Effector memory CD8-positive, alpha-beta T cell (primary cell): ENCODE measurements around the gene GNL2.

Experiments
- ATAC-seq: fragments of 150-1000 bp; cut with Tn5 transposase; replicated peaks from 2 replicates; pipeline ENCODE4 v1.10.0; 2021; ENCODE audit warnings: mild to moderate bottlenecking, moderate library complexity
- DNase-seq, 3 experiments: peaks; one replicate each; pipeline ENCODE4 v3.0.0; 2021
- H3K27ac Mint-ChIP-seq, 2 donors: one replicate each; pipeline ENCODE4 v1.8.0; 2022; ENCODE audit warnings: mild to moderate bottlenecking in 2 of 2, mixed read lengths in 2 of 2, moderate library complexity in 2 of 2
- H3K27me3 Mint-ChIP-seq, 2 donors: one replicate each; pipeline ENCODE4 v1.8.0; 2022; ENCODE audit warnings: mixed read lengths in 2 of 2
- H3K36me3 Mint-ChIP-seq: one replicate; pipeline ENCODE4 v1.8.0; 2022; ENCODE audit warnings: mild to moderate bottlenecking, moderate library complexity, mixed read lengths; ENCODE audit not compliant: insufficient read depth
- H3K4me1 Mint-ChIP-seq, 2 donors: one replicate each; pipeline ENCODE4 v1.8.0; 2022; ENCODE audit warnings: low read depth in 2 of 2, mixed read lengths in 2 of 2
- H3K4me3 Mint-ChIP-seq, 2 donors: one replicate each; pipeline ENCODE4 v1.8.0; 2022; ENCODE audit warnings: mild to moderate bottlenecking in 2 of 2, mixed read lengths in 2 of 2, moderate library complexity in 2 of 2
- H3K9me3 Mint-ChIP-seq, 2 donors: one replicate each; pipeline ENCODE4 v1.8.0; 2022; ENCODE audit warnings: mixed read lengths in 2 of 2

GNL2 gene

GRCh38 chr1:37628026-37628556, 32.4 kb upstream of the GNL2 start:
- Mint-ChIP-seq H3K4me3 (no peak overlapping the region), H3K36me3 (no peaks in the 10 kb centered on the region), H3K4me1 (peaks cover 5 to 6% of the 10 kb centered on the region in 2 donors), H3K27ac (no peak overlapping the region), H3K27me3 (peaks cover 81 to 91% of the 10 kb centered on the region in 2 donors), H3K9me3 (no peaks in the 10 kb centered on the region)
- DNase-seq (no peak), ATAC-seq (no peak)

- H3K4me3 Mint-ChIP-seq: no peak overlapping the region
- peaks cover 3% of the 10 kb centered on the region for H3K36me3 Mint-ChIP-seq
- H3K4me1 Mint-ChIP-seq: no peaks in the 10 kb centered on the region
- H3K27ac Mint-ChIP-seq: no peak overlapping the region
- DNase-seq (no peak), ATAC-seq (no peak)
- no peaks in the 10 kb centered on the region for H3K9me3 Mint-ChIP-seq
- peaks cover 45 to 58% of the 10 kb centered on the region in 2 donors for H3K27me3 Mint-ChIP-seq
Measured at GRCh38 chr1:37622131-37622530, 26.4 kb upstream of the GNL2 start.

- Mint-ChIP-seq H3K27ac (no peak overlapping the region), H3K27me3 (peaks cover 44 to 58% of the 10 kb centered on the region in 2 donors), H3K9me3 (no peaks in the 10 kb centered on the region), H3K4me3 (no peak overlapping the region), H3K36me3 (peaks cover 3% of the 10 kb centered on the region), H3K4me1 (no peaks in the 10 kb centered on the region)
- ATAC-seq: no peak
- DNase-seq: no peak
Measured at GRCh38 chr1:37621326-37621870, 25.7 kb upstream of the GNL2 start.

GRCh38 chr1:37620707-37621106, 25.0 kb upstream of the GNL2 start:
- Mint-ChIP-seq H3K27me3 (peaks cover 44 to 58% of the 10 kb centered on the region in 2 donors), H3K27ac (no peak overlapping the region), H3K9me3 (no peaks in the 10 kb centered on the region), H3K4me3 (no peak overlapping the region), H3K4me1 (no peaks in the 10 kb centered on the region), H3K36me3 (peaks cover 3% of the 10 kb centered on the region)
- ATAC-seq (no peak), DNase-seq (no peak)

GRCh38 chr1:37616330-37616729, 20.6 kb upstream of the GNL2 start:
- H3K4me3 Mint-ChIP-seq: no peak overlapping the region
- peaks cover 48 to 80% of the 10 kb centered on the region in 2 donors for H3K27me3 Mint-ChIP-seq

GRCh38 chr1:37614105-37614504, 18.4 kb upstream of the GNL2 start:
- Mint-ChIP-seq H3K27me3 (peaks cover 44 to 71% of the 10 kb centered on the region in 2 donors), H3K36me3 (peaks cover 3% of the 10 kb centered on the region)

More at GRCh38 chr1:37616330-37616729, 20.6 kb upstream of the GNL2 start:
- no peak for DNase-seq
- ATAC-seq: no peak
- H3K9me3 Mint-ChIP-seq: no peaks in the 10 kb centered on the region
- H3K4me1 Mint-ChIP-seq: peaks cover 0 to 2% of the 10 kb centered on the region in 2 donors
- H3K36me3 Mint-ChIP-seq: peaks cover 3% of the 10 kb centered on the region
- no peak overlapping the region for H3K27ac Mint-ChIP-seq

GRCh38 chr1:37612186-37612585, 16.4 kb upstream of the GNL2 start:
- ATAC-seq (no peak), DNase-seq (no peak)
- H3K36me3 Mint-ChIP-seq: no peaks in the 10 kb centered on the region
- H3K27ac Mint-ChIP-seq: no peak overlapping the region
- peaks cover 0 to 2% of the 10 kb centered on the region in 2 donors for H3K4me1 Mint-ChIP-seq
- no peaks in the 10 kb centered on the region for H3K9me3 Mint-ChIP-seq
- H3K27me3 Mint-ChIP-seq: peaks cover 27 to 53% of the 10 kb centered on the region in 2 donors
- H3K4me3 Mint-ChIP-seq: no peak overlapping the region

More at GRCh38 chr1:37614105-37614504, 18.4 kb upstream of the GNL2 start:
- Mint-ChIP-seq H3K9me3 (no peaks in the 10 kb centered on the region), H3K4me1 (peaks cover 0 to 2% of the 10 kb centered on the region in 2 donors), H3K4me3 (no peak overlapping the region), H3K27ac (no peak overlapping the region)
- ATAC-seq (no peak), DNase-seq (no peak)

GRCh38 chr1:37609994-37610393, 14.3 kb upstream of the GNL2 start:
- H3K9me3 Mint-ChIP-seq: no peaks in the 10 kb centered on the region
- DNase-seq (no peak), ATAC-seq (no peak)
- no peaks in the 10 kb centered on the region for H3K36me3 Mint-ChIP-seq
- H3K4me3 Mint-ChIP-seq: no peak overlapping the region
- H3K4me1 Mint-ChIP-seq: peaks cover 0 to 2% of the 10 kb centered on the region in 2 donors
- H3K27me3 Mint-ChIP-seq: peaks cover 7 to 31% of the 10 kb centered on the region in 2 donors
- H3K27ac Mint-ChIP-seq: no peak overlapping the region

- H3K4me3 Mint-ChIP-seq: no peak overlapping the region
- H3K36me3 Mint-ChIP-seq: no peaks in the 10 kb centered on the region
- H3K27me3 Mint-ChIP-seq: peaks cover 5 to 29% of the 10 kb centered on the region in 2 donors
- ATAC-seq: no peak
- no peak for DNase-seq
- H3K27ac Mint-ChIP-seq: no peak overlapping the region
- no peaks in the 10 kb centered on the region for H3K9me3 Mint-ChIP-seq
- peaks cover 0 to 2% of the 10 kb centered on the region in 2 donors for H3K4me1 Mint-ChIP-seq
Measured at GRCh38 chr1:37609002-37609401, 13.3 kb upstream of the GNL2 start.

- Mint-ChIP-seq H3K4me1 (peaks cover 3 to 5% of the 10 kb centered on the region in 2 donors), H3K27me3 (peaks cover 0 to 19% of the 10 kb centered on the region in 2 donors), H3K9me3 (no peaks in the 10 kb centered on the region), H3K27ac (no peak overlapping the region), H3K36me3 (no peaks in the 10 kb centered on the region), H3K4me3 (no peak overlapping the region)
- no peak for DNase-seq
- ATAC-seq: no peak
Measured at GRCh38 chr1:37606481-37607263, 10.9 kb upstream of the GNL2 start.

GRCh38 chr1:37605806-37606474, 10.2 kb upstream of the GNL2 start:
- Mint-ChIP-seq H3K27ac (no peak overlapping the region), H3K4me3 (no peak overlapping the region), H3K36me3 (no peaks in the 10 kb centered on the region), H3K4me1 (peaks cover 3 to 5% of the 10 kb centered on the region in 2 donors), H3K9me3 (no peaks in the 10 kb centered on the region), H3K27me3 (peaks cover 0 to 19% of the 10 kb centered on the region in 2 donors)
- ATAC-seq (no peak), DNase-seq (no peak)

- Mint-ChIP-seq H3K27ac (no peak overlapping the region), H3K4me1 (peaks cover 3 to 5% of the 10 kb centered on the region in 2 donors), H3K4me3 (no peak overlapping the region), H3K9me3 (no peaks in the 10 kb centered on the region), H3K36me3 (no peaks in the 10 kb centered on the region), H3K27me3 (peaks cover 0 to 19% of the 10 kb centered on the region in 2 donors)
- DNase-seq (no peak), ATAC-seq (no peak)
Measured at GRCh38 chr1:37605061-37605650, 9.4 kb upstream of the GNL2 start.
